ENCODE results near the gene TMEM151B.

TMEM151B gene

GRCh38 chr6:44271406-44271723, 1.1 kb downstream of the TMEM151B start:
- TF ChIP-seq POLR2AphosphoS5 (IDR thresholded peaks at IDR 0.05; ENCODE audit: low read depth, low read length) (no peak), REST (IDR thresholded peaks at IDR 0.05; ENCODE audit: insufficient read depth in 1 of 2, low read depth in 2 of 2, low read length in 2 of 2) (no peak), TAF1 (IDR thresholded peaks at IDR 0.05; ENCODE audit: borderline replicate concordance, insufficient read depth, low read length) (no peak), SIN3A (IDR thresholded peaks at IDR 0.05; ENCODE audit: borderline replicate concordance, insufficient read depth, low read length) (no peak), FOXP2 (optimal IDR thresholded peaks at IDR 0.05; ENCODE audit: borderline replicate concordance, extremely low read depth, extremely low read length, insufficient read depth) (no peak)

- TF ChIP-seq POLR2AphosphoS5 (IDR thresholded peaks at IDR 0.05; ENCODE audit: low read depth, low read length): no peak
- TF ChIP-seq SIN3A (IDR thresholded peaks at IDR 0.05; ENCODE audit: borderline replicate concordance, insufficient read depth, low read length): no peak
- TF ChIP-seq FOXP2 (optimal IDR thresholded peaks at IDR 0.05; ENCODE audit: borderline replicate concordance, extremely low read depth, extremely low read length, insufficient read depth): no peak
- TF ChIP-seq REST (IDR thresholded peaks at IDR 0.05; ENCODE audit: insufficient read depth in 1 of 2, low read depth in 2 of 2, low read length in 2 of 2): no peak
- TF ChIP-seq TAF1 (IDR thresholded peaks at IDR 0.05; ENCODE audit: borderline replicate concordance, insufficient read depth, low read length): no peak
These were observed 1.7 kb downstream of the TMEM151B start for GRCh38 chr6:44271914-44272313.

- no peak for TF ChIP-seq FOXP2 (optimal IDR thresholded peaks at IDR 0.05; ENCODE audit: borderline replicate concordance, extremely low read depth, extremely low read length, insufficient read depth)
- no peak for TF ChIP-seq REST (IDR thresholded peaks at IDR 0.05; ENCODE audit: insufficient read depth in 1 of 2, low read depth in 2 of 2, low read length in 2 of 2)
- no peak for TF ChIP-seq POLR2AphosphoS5 (IDR thresholded peaks at IDR 0.05; ENCODE audit: low read depth, low read length)
- no peak for TF ChIP-seq SIN3A (IDR thresholded peaks at IDR 0.05; ENCODE audit: borderline replicate concordance, insufficient read depth, low read length)
These were observed 2.3 kb downstream of the TMEM151B start for GRCh38 chr6:44272529-44272928.

- TF ChIP-seq SIN3A (IDR thresholded peaks at IDR 0.05; ENCODE audit: borderline replicate concordance, insufficient read depth, low read length) (no peak), REST (IDR thresholded peaks at IDR 0.05; ENCODE audit: insufficient read depth in 1 of 2, low read depth in 2 of 2, low read length in 2 of 2) (no peak), POLR2AphosphoS5 (IDR thresholded peaks at IDR 0.05; ENCODE audit: low read depth, low read length) (no peak), FOXP2 (optimal IDR thresholded peaks at IDR 0.05; ENCODE audit: borderline replicate concordance, extremely low read depth, extremely low read length, insufficient read depth) (no peak), TAF1 (IDR thresholded peaks at IDR 0.05; ENCODE audit: borderline replicate concordance, insufficient read depth, low read length) (no peak)
These were observed 2.8 kb downstream of the TMEM151B start for GRCh38 chr6:44272999-44273566.

GRCh38 chr6:44273617-44274016, 3.4 kb downstream of the TMEM151B start:
- TF ChIP-seq REST (IDR thresholded peaks at IDR 0.05; ENCODE audit: insufficient read depth in 1 of 2, low read depth in 2 of 2, low read length in 2 of 2): no peak
- no peak for TF ChIP-seq TAF1 (IDR thresholded peaks at IDR 0.05; ENCODE audit: borderline replicate concordance, insufficient read depth, low read length)
- TF ChIP-seq SIN3A (IDR thresholded peaks at IDR 0.05; ENCODE audit: borderline replicate concordance, insufficient read depth, low read length): no peak
- no peak for TF ChIP-seq FOXP2 (optimal IDR thresholded peaks at IDR 0.05; ENCODE audit: borderline replicate concordance, extremely low read depth, extremely low read length, insufficient read depth)
- TF ChIP-seq POLR2AphosphoS5 (IDR thresholded peaks at IDR 0.05; ENCODE audit: low read depth, low read length): no peak

Measured in PFSK-1 (cell line).